ENCODE results near the gene GINS2.

- TF ChIP-seq, protein P1, sequence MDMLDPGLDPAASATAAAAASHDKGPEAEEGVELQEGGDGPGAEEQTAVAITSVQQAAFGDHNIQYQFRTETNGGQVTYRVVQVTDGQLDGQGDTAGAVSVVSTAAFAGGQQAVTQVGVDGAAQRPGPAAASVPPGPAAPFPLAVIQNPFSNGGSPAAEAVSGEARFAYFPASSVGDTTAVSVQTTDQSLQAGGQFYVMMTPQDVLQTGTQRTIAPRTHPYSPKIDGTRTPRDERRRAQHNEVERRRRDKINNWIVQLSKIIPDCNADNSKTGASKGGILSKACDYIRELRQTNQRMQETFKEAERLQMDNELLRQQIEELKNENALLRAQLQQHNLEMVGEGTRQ (IDR thresholded peaks at IDR 0.05; ENCODE audit: low read depth, low read length) = no peak
- TF ChIP-seq RCOR1 (IDR thresholded peaks at IDR 0.05; ENCODE audit: insufficient replicate concordance, low read length) = no peak
These were observed 3.5 kb downstream of the GINS2 start for GRCh38 chr16:85685251-85685650.
